Anterior cingulate cortex (tissue), 58 donors: Measurements from ENCODE around the gene HNRNPA0.

Experiments
- DNase-seq, 58 donors: peaks; one replicate each; lab custom pipeline; 2025; lab: John Stamatoyannopoulos, UW

The HNRNPA0 gene

DNA sequence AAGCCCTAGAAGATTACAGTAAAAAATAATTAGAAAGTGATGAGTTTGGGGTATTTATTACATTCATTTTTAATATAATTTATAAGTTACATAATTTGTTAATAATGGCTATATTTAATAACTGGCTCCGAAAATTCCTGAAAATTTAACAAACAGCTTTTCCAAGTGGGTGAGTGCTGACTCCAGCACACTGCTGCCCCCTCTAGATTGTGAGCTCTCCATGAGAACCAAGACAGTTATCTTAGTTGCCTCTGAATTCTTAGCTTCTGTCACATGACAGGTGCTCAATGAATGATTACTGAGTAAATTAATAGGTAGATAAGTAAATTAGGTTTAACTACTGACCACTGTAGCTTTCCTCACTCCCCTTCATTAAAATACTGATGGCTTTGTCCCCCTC, 26.1 kb downstream of the HNRNPA0 start:
- DNase-seq: no peak

DNA sequence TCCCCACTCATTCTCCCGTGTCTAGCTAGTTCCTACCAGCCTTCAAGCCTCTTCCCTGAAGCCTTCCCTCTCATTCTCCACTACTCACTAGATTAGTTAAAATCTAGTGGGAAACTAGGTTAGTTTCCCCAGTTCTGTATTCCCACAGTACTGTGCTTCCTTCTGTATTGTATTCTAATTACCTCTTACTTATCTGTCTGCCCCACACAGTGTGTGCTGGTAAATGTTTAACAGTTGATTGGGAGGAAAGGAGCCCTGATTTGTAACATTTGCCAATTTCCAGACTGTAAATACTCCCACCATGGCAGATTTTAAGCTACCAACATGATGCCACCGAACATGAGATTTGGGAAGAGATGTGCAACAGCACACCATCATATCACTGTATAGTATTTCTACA, 26.5 kb downstream of the HNRNPA0 start:
- DNase-seq: no peak

DNA sequence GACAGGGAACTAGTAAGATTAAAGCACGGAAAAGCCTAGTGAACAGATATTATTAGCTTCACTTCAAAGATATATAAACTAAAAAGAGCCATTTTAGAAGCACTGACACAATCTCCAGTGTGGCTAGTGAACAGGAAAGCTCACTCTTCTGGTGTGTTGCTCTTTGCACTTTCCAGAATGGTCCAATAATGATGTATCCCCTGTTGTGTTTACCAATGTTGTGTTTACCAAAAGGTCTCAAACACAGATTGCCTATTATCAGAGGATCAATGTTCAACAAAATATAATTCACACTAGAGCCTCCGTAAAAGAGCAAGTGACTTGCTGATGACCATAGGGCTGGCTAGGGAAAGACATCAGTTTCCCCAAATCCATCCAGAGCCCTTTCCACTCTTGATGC, 29.9 kb downstream of the HNRNPA0 start:
- no peak for DNase-seq

DNA sequence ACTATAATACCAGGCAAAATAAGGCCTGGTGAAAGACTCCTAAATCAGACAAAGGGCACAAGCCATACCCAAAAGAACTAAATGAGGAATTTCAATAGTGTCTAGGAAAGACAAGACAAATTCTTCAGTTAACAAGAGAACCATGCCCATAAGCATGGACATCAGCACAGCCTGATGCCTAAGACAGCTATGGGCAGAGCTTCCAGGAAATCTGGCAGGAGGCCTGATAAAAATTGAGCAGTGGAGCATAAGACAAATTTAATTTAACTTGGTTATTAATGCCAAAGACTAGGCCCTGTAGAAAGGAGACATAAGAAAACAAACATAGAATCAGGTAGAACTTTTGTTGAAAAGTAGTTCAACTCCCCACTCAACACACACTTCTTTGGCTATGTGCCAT, 35.6 kb downstream of the HNRNPA0 start:
- no peak for DNase-seq

DNA sequence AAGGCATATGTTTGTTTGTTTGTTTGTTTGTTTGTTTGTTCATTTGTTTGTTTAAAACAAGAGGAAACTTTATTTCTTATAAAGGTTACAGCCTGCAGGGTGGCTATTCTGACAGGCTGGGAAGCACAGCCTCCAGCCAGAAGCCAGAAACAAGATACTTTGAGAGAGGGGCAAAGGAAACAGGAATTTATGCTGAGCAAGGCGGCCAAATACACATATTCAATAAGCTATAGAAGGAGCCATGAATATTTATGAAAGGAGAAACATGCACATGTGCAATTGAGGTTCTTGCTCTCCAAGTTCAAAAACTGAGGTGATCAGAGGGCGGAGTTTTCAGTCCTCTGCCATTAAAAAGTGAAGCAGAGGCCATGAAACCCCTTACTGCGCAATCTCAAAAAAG, 37.8 kb downstream of the HNRNPA0 start:
- no peak for DNase-seq

DNA sequence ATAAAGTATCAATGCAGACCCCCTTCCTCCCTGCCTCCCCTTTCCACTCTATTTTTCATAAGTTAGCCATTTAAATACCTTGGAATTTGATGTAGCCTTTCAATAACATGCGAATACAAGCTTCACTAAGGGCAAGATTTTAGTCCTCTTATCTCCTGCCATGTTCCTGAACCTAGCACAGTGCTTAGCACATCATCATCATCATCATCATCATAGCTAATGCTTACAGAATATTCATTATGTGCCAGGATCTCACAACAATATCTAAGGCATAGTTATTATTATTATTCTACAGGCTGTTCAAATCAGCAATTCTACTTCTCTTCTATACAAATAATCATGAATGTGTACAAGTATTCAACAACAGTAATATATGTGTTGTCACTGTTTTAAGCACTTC, 38.7 kb downstream of the HNRNPA0 start:
- DNase-seq: no peak

DNA sequence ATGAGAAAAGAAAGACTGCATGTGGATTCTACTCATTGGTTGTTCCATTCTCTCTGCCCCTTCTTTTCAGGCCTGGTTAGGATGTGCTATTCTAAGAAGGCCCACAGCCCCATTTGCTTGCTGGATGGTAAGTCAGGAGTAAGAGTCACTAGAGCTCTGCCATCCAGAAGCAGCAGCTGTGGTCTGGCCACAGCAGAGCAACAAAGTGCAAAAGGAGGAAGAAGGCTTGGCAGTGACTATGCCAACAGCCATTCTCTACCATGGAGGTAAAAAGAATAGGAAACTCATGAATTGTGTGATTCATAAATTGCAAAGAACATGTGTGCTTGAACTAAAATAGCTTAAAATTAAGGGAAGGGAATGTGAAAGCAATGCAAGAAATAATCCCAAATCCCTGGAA, 39.2 kb downstream of the HNRNPA0 start:
- no peak for DNase-seq

DNA sequence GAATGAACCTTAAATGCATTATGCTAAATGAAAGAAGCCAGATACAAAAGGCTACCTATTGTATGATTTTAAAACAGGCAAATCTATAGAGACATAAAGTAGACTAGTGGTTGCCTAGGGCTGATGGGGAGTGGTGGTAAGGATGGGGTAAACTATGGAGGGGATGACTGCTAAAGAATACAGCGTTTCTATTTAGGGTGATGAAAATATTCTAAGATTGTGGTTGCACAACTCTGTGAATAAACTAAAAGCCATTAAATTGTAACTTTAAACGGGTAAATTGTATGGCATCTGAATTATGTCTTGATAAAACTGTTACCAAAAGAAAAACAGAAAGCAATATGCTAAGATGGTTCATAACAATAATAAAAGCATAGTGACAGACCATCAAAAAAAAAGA, 39.7 kb downstream of the HNRNPA0 start:
- DNase-seq: no peak

DNA sequence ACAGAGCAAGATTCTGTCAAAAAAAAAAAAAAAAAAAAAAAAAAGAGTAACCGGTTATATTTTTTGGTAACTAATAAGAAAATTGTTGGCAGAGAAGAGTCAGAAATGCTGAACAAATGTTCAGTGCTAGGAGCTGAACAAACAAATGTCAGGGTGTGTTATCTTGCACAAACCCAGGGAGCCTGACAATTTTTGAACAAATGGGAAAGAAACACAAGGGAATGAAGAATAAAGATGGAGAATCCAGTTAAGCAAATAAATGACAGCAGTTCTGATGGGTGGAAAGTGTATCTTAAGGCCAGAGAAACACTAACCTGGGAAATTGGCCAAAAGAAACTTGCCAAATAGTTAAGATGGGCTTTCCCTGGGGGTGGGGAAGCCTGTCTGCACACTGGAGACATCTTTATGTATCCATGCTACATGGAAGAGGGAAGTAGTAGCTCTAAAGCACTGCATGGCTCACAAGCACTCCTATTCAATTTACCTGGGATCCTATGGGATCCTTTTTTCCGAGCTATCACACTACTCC, 42.0 kb downstream of the HNRNPA0 start:
- no peak for DNase-seq

DNA sequence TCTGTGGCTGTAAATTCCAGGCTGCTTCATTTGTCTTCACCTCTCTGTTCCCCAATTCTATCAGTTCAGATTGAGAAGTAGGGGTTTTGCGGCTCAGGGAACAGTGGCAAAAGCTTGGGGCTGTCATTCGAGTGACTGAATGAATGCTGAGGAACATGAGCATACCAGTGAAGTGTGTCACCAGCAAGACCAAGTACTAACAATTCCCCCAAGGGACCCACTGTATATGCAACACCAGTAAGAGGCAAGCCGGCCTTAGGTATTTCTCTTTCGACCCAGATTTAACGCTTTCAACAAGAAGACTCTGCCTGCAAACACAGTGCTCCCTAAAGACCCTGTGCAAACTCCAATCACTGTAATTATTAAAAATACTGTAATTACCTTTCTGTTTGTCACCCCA, 44.1 kb downstream of the HNRNPA0 start:
- no peak for DNase-seq

DNA sequence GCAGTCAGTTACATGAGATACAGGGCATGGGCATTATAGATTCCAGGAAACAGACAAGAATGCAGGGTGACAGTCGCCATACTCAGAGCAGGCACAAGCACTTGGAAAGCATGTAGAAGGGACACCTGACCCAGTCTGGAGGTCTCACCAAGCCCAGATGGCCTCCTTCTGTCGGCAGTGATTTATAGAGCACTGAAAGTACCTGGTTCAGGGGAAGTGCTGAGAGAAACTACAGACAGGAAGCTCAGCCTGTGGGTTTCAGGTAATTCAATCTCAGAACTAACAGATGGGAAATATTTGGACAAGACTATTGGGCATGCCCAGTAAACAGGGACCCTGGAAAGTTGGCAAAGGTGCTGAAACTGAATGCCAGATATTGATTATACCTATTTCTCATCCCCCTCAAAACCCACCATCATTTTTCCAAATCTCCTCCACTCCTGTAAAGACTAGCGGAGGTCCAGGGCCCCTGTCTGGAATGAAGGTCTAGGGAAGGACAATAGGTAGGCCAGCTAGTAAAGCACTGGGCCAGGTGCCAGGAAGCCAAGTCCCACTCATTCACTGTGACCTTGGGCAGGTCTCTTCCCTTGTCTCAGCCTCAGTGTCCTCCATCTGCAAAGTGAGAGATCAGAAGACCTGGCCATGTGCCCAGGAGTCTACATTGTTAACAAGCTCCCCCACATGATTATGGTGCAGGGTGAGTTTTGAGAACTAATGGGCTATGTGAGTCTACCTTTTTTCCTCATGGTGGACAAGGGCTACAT, 45.2 kb downstream of the HNRNPA0 start:
- no peak for DNase-seq

DNA sequence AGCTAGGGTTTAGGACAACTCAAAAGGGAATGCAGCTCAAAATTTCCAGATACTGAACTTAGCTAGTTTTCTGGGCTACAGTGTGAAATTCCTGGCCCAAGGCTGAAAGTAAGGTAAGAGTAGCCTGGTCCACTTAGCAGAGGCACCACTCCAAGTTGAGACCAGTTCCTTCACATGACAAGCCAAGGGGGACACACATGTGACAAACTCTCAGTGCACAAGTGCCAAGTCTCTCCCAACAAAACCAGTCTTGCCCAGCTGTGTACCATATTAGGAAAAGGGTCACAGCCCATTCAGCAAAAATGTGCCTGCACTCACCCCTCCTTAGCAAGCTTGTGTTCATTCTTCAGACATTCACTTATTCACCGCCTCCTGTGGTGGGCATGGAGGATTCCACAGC, 46.1 kb downstream of the HNRNPA0 start:
- no peak for DNase-seq

DNA sequence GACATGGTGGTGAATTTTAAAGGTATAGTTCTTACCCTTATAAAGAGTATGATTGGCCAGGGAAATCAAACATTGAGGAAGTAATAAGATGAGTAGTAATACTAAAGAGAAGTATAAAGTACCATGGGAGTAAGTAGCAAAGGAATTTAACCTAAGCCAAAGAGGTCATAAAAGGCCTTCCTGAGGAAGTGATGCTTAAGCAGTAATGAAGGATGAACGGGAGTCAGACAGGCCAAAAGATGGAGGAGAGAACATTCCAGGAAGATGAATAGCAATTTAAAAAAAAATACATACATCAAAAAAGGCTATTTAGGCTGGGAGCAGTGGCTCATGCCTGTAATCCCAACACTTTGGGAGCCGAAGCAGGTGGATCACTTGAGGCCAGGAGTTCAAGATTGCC, 47.3 kb downstream of the HNRNPA0 start:
- no peak for DNase-seq

DNA sequence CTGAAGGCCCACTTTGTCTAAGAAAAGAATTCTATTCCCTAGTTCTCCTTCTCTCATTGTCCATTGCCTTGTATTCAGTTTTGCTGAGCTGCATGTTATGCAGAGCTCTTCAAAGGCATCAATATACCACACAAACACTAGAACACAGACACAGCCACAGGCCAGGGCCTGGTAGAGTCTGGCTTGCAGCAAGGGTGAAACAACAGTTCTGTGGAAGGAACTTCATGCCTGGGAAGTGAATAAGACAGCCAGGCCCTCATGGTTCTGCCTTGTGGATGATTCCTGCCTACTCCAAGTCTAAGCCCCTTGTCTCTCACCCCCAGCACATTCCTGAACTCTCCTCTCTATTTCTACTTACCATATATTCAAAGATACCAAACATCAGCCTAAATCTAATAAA, 49.1 kb downstream of the HNRNPA0 start:
- DNase-seq: no peak

DNA sequence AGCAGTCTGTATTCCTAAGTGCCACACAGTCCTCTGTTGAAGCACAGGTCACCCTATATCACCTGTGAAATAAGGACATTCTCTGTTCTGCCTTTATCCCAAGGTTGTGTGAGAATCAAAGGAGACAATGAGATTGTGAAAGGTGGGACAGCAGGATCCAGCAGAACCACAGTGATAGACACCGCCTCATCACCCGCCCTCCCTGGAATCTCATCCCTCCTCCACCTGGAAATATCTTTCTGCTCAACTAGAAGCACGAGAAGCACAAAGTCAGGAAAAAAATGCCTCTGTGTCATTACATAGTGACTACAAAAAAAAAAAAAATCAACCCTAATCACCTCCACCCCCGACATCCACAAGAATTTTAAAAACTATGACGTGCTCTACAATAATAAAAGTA, 50.6 kb downstream of the HNRNPA0 start:
- DNase-seq: no peak

DNA sequence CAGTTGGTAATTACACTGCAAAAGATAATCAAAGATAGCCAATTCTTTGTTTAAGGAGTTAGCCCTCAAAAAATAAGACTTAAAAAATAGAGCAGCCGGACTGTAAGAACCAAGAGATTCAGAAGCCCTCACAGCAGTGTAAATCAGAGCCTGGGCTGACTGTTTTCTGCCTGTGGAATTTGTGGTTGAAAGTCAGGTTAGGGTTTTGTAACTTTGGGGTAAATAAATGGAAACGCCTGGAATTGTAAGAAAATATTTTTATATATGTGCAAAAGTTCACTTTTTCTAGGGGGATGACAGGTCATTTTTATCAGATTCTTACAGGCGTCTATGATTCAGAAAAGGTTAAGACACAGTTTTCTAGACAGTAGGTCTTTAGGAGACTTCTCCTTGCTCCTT, 53.9 kb downstream of the HNRNPA0 start:
- no peak for DNase-seq

DNA sequence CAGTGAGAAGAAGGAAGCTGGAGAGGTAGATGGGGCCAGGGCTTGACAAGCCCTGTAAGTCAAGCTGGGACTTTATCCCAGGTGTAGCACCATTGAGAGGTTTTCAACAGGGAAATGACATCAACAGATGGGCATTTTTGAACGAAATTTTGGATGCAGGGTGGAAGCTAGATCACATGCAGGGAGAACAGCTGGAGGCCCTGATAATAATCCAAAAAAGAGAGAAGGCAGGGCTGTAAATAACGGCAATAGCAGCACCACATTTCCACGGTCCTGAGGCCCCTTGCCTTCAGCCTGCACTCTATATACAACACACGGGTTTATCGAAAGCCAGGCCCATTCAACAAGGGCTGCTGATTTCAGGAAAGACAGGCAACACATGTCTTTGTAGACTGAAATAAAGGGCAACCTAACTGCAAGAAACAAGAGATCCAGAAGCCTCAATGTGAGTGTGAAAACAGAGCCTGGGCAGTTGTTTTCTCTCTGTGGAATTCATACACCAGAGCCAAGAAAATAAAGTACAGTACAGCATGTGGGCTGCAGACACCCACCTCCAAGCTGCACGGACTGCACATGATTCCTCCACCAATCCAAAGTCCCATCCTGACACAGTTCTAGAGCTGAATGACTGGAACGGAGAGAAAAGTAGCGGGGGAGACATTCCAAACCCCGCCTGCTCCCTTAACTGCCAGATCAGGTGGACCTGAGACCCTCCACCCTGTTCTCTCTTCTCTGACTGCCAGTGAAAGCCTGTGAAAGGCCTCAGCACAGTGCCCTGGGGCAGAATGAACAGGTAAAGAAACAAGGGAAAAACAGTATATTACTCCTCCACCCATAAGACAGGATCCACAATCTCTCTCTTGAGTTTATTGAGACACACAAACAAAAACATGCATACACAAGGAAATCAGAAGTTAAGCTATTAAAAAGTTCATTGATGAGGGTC, 54.6 kb downstream of the HNRNPA0 start:
- DNase-seq: peak in 34 of 58 donors; percentile 2 to 66 (median 16)

DNA sequence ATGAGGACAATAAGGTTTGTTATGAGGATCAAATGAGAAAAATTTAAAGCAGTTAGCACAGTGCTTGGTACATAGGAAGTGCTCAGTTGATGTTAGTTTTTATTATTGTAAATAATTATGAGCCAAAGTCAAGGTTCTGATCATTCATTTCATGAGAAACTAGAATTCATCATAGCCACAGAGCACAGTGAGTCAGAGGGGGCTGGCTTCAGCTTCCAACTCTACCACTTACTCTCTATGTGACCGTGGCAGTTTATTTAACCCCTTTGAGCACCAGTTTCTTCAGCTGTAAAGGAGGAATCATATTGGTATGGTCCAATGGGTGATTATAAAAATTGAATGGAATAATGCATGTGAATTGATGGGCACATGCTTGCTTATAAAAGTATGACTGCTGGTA, 57.7 kb downstream of the HNRNPA0 start:
- DNase-seq: no peak

DNA sequence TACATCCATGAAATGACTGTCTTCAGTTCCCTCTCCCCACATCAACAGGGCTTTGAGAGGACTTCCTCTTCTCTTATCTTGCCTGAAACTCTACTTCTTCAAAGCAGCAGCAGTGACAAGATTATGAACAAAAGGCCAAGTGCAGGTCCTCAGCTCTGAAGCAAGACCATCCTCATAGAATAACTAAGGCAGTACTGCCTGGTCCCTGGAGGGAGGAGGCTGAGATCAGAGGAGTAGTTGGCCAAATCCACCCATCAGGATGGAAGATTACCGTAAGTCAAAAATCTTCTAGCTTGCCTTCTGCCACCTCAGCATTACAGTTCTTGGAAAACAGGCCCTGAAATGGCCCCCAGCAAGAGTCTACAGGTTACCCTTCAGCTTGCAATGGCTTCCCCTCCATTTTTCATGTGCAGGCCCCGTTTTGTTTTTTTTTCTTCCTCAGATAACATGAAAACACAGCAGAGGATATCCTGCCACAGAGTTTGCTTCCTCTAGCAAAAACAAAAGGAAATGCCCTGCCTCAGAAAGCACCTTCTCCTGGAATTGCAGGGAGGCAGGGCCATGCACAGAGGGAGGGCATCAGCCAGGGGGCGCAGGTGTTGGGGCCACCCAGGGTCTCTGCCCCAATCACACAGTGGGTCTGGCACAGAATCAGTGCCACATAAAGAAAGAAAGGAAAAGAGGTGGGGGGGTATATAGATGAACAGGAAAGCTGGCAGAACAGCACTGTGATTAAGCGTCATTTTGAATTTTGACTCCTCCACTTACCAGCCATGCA, 58.3 kb downstream of the HNRNPA0 start:
- no peak for DNase-seq
